ENCODE results near the gene CHERP.
"Not testable (repeated sequence)": the region's sequence is repeated elsewhere in the genome, so short reads cannot be mapped to it uniquely, and the experiment has no call there.

The CHERP gene

GRCh38 chr19:16576690-16577530 is 34.7 kb upstream of the CHERP start:
- no peak for DNase-seq (ENCODE audit: low read depth, low spot score)

- DNase-seq (ENCODE audit: low read depth, low spot score) = no peak
Observed at GRCh38 chr19:16575861-16576689, 33.8 kb upstream of the CHERP start.

GRCh38 chr19:16575282-16575681 is 33.0 kb upstream of the CHERP start:
- no peak for DNase-seq (ENCODE audit: low read depth, low spot score)

- DNase-seq (ENCODE audit: low read depth, low spot score) = no peak
Observed at GRCh38 chr19:16573925-16574324, 31.7 kb upstream of the CHERP start.

- no peak for DNase-seq (ENCODE audit: low read depth, low spot score)
Observed at GRCh38 chr19:16573296-16573695, 31.1 kb upstream of the CHERP start.

- DNase-seq (ENCODE audit: low read depth, low spot score) = peak; percentile 48
Observed at GRCh38 chr19:16572332-16573211, 30.3 kb upstream of the CHERP start, which contains the start of gene SLC35E1. TSS of gene SLC35E1 (minus strand) at chr19:16572415. CDS start at chr19:16572364, 51 bp downstream.

- no peak for DNase-seq (ENCODE audit: low read depth, low spot score)
Observed at GRCh38 chr19:16571822-16572331, 29.6 kb upstream of the CHERP start.

- no peak for DNase-seq (ENCODE audit: low read depth, low spot score)
Observed at GRCh38 chr19:16571283-16571682, 29.0 kb upstream of the CHERP start.

- no peak for DNase-seq (ENCODE audit: low read depth, low spot score)
Observed at GRCh38 chr19:16569609-16570320, 27.5 kb upstream of the CHERP start.

GRCh38 chr19:16566702-16567101 is 24.5 kb upstream of the CHERP start:
- no peak for DNase-seq (ENCODE audit: low read depth, low spot score)

GRCh38 chr19:16566161-16566560 is 23.9 kb upstream of the CHERP start:
- DNase-seq (ENCODE audit: low read depth, low spot score) = no peak

GRCh38 chr19:16564842-16565241 is 22.6 kb upstream of the CHERP start:
- no peak for DNase-seq (ENCODE audit: low read depth, low spot score)

- DNase-seq (ENCODE audit: low read depth, low spot score) = no peak
Observed at GRCh38 chr19:16562608-16563025, 20.4 kb upstream of the CHERP start.

- DNase-seq (ENCODE audit: low read depth, low spot score) = no peak
Observed at GRCh38 chr19:16561382-16561781, 19.1 kb upstream of the CHERP start.

- no peak for DNase-seq (ENCODE audit: low read depth, low spot score)
Observed at GRCh38 chr19:16559780-16560276, 17.6 kb upstream of the CHERP start.

- no peak for DNase-seq (ENCODE audit: low read depth, low spot score)
Observed at GRCh38 chr19:16554776-16555175, 12.5 kb upstream of the CHERP start.

GRCh38 chr19:16551902-16552301 is 9.7 kb upstream of the CHERP start:
- DNase-seq (ENCODE audit: low read depth, low spot score) = not testable (repeated sequence)

GRCh38 chr19:16548956-16549355 is 6.7 kb upstream of the CHERP start:
- DNase-seq (ENCODE audit: low read depth, low spot score) = no peak

GRCh38 chr19:16544473-16545231 is 2.4 kb upstream of the CHERP start:
- no peak for DNase-seq (ENCODE audit: low read depth, low spot score)

- not testable (repeated sequence) for DNase-seq (ENCODE audit: low read depth, low spot score)
Observed at GRCh38 chr19:16543734-16544133, 1.5 kb upstream of the CHERP start.
